Measurements from ENCODE around the gene FANCC.

FANCC gene

GRCh38 chr9:95103871-95104580, 213.5 kb downstream of the FANCC start:
- no peak overlapping the region for H3K4me3 ChIP-seq (ENCODE audit: low read length)
- TF ChIP-seq CTCF (conservative IDR thresholded peaks at IDR 0.05; ENCODE audit: low read depth, low read length), result no peak
- DNase-seq (ENCODE audit: low read depth), result no peak

- no peak for DNase-seq (ENCODE audit: low read depth)
- H3K4me3 ChIP-seq (ENCODE audit: low read length), result no peak overlapping the region
- TF ChIP-seq CTCF (conservative IDR thresholded peaks at IDR 0.05; ENCODE audit: low read depth, low read length), result peak; percentile 27
Observed at GRCh38 chr9:95103281-95103771, 214.2 kb downstream of the FANCC start.

GRCh38 chr9:95102572-95102971, 214.9 kb downstream of the FANCC start:
- no peak for TF ChIP-seq CTCF (conservative IDR thresholded peaks at IDR 0.05; ENCODE audit: low read depth, low read length)
- no peak overlapping the region for H3K4me3 ChIP-seq (ENCODE audit: low read length)
- no peak for DNase-seq (ENCODE audit: low read depth)

- TF ChIP-seq CTCF (conservative IDR thresholded peaks at IDR 0.05; ENCODE audit: low read depth, low read length), result no peak
- no peak overlapping the region for H3K4me3 ChIP-seq (ENCODE audit: low read length)
- DNase-seq (ENCODE audit: low read depth), result no peak
Observed at GRCh38 chr9:95102001-95102433, 215.5 kb downstream of the FANCC start.

GRCh38 chr9:95101326-95101725, 216.2 kb downstream of the FANCC start:
- no peak for TF ChIP-seq CTCF (conservative IDR thresholded peaks at IDR 0.05; ENCODE audit: low read depth, low read length)
- no peak for DNase-seq (ENCODE audit: low read depth)
- no peak overlapping the region for H3K4me3 ChIP-seq (ENCODE audit: low read length)

GRCh38 chr9:95100071-95100627, 217.4 kb downstream of the FANCC start:
- no peak overlapping the region for H3K4me3 ChIP-seq (ENCODE audit: low read length)
- no peak for DNase-seq (ENCODE audit: low read depth)
- no peak for TF ChIP-seq CTCF (conservative IDR thresholded peaks at IDR 0.05; ENCODE audit: low read depth, low read length)

Data from retinal pigment epithelial cell (primary cell).